Smooth muscle cell (in vitro differentiated cells): ENCODE results near the gene DCAF11. TPM values are rescaled to one million over a fixed set of nuclear protein-coding genes. Genes with fewer than 3 reads are reported as not detected.

Source experiments
- DNase-seq: peaks from one replicate; lab custom pipeline; 2025; ENCODE audit not compliant: unreplicated experiment; lab: John Stamatoyannopoulos, UW
- H2AFZ ChIP-seq: fragments of 200-600 bp; sonication (generic); 2 replicates; pipeline ENCODE4 v1.6.0; 2016; ENCODE audit warnings: antibody characterized with exemption, low read depth, mild to moderate bottlenecking
- H3F3A ChIP-seq: fragments of 200-600 bp; sonication (generic); 2 replicates; pipeline ENCODE4 v1.6.0; 2017; ENCODE audit warnings: antibody characterized with exemption, low read depth
- H3K27ac ChIP-seq: fragments of 200-600 bp; sonication (generic); 2 replicates; pipeline ENCODE4 v1.5.1; 2016; ENCODE audit warnings: low read depth, mild to moderate bottlenecking
- H3K27me3 ChIP-seq: fragments of 200-600 bp; sonication (generic); 2 replicates; pipeline ENCODE4 v1.6.1; 2016; ENCODE audit warnings: low read depth, mild to moderate bottlenecking
- H3K36me3 ChIP-seq: fragments of 200-600 bp; sonication (generic); 2 replicates; pipeline ENCODE4 v1.5.1; 2016; ENCODE audit warnings: low read depth
- H3K4me1 ChIP-seq: fragments of 200-600 bp; sonication (generic); 2 replicates; pipeline ENCODE4 v1.5.1; 2016; ENCODE audit warnings: low read depth
- H3K4me2 ChIP-seq: fragments of 200-600 bp; sonication (generic); 2 replicates; pipeline ENCODE4 v1.6.0; 2016; ENCODE audit warnings: mild to moderate bottlenecking
- H3K4me3 ChIP-seq: fragments of 200-600 bp; sonication (generic); 2 replicates; pipeline ENCODE4 v1.5.1; 2016; ENCODE audit warnings: mild to moderate bottlenecking
- H3K79me2 ChIP-seq: fragments of 200-600 bp; sonication (generic); 2 replicates; pipeline ENCODE4 v1.6.0; 2016; ENCODE audit warnings: low read depth, mild to moderate bottlenecking
- H3K9ac ChIP-seq: fragments of 200-600 bp; sonication (generic); 2 replicates; pipeline ENCODE4 v1.6.0; 2016; ENCODE audit warnings: low read depth
- H3K9me3 ChIP-seq: fragments of 200-600 bp; sonication (generic); replicated peaks from 2 replicates; pipeline ENCODE4 v1.5.1; 2016; ENCODE audit warnings: low read depth
- H4K20me1 ChIP-seq: fragments of 200-600 bp; sonication (generic); 2 replicates; pipeline ENCODE4 v1.6.0; 2016; ENCODE audit warnings: low read depth
- WGBS: methylation state at CpG from one replicate; pipeline ENCODE4 v1.1.7; 2016; ENCODE audit warnings: low lambda C conversion rate; 5-methylcytosine and 5-hydroxymethylcytosine counted together
- polyA plus RNA-seq: library from polyadenylated mRNA; unstranded; fragments of >200 nt; fragmentation: Nextera tagmentation; extraction: Ambion mirVana; gene quantifications from 2 replicates; pipeline ENCODE4 v1.2.1, GENCODE V29; 2016
- total RNA-seq: library from RNA; depleted of rRNA; stranded (reverse); fragments of >200 nt; gene quantifications from 2 replicates; pipeline ENCODE4 v1.2.3, GENCODE V29; 2014
- TF ChIP-seq, protein P1 (sequence below): fragments of 200-600 bp; sonication (generic); IDR thresholded peaks from 2 replicates; pipeline ENCODE4 v1.5.1; 2017; ENCODE audit warnings: borderline replicate concordance, mild to moderate bottlenecking, antibody characterized with exemption; ENCODE audit not compliant: insufficient read depth, poor library complexity, severe bottlenecking

DCAF11 gene
- total and polyA plus RNA-seq, 2 experiments from 2014 or later = 39.3 to 43.6 TPM

DNA sequence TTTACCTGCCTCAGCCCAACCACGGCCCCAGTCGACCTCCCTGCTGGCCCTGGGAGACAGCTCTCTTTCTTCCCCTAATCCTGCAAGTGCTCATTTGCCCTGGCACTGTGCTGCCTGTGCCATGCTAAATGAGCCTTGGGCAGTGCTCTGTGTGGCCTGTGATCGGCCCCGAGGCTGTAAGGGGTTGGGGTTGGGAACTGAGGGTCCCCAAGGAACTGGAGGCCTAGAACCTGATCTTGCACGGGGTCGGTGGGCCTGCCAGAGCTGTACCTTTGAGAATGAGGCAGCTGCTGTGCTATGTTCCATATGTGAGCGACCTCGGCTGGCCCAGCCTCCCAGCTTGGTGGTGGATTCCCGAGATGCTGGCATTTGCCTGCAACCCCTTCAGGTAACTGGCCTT lies 35.5 kb downstream of the DCAF11 start:
- Histone ChIP-seq H3K36me3 (no peaks in the 10 kb centered on the region), H2AFZ (no peak overlapping the region), H3K4me2 (no peak overlapping the region), H3K9me3 (no peaks in the 10 kb centered on the region), H3K4me1 (peaks cover 15% of the 10 kb centered on the region), H3K27me3 (no peaks in the 10 kb centered on the region), H3K27ac (no peak overlapping the region), H3K79me2 (peaks cover 17% of the 10 kb centered on the region), H3K4me3 (no peak overlapping the region), H4K20me1 (peaks cover 9% of the 10 kb centered on the region), H3K9ac (no peak overlapping the region), H3F3A (peaks cover 6% of the 10 kb centered on the region)
- no peak for DNase-seq
- WGBS = 99% methylated on average over 9 of the region's 9 CpGs
- TF ChIP-seq, protein P1, sequence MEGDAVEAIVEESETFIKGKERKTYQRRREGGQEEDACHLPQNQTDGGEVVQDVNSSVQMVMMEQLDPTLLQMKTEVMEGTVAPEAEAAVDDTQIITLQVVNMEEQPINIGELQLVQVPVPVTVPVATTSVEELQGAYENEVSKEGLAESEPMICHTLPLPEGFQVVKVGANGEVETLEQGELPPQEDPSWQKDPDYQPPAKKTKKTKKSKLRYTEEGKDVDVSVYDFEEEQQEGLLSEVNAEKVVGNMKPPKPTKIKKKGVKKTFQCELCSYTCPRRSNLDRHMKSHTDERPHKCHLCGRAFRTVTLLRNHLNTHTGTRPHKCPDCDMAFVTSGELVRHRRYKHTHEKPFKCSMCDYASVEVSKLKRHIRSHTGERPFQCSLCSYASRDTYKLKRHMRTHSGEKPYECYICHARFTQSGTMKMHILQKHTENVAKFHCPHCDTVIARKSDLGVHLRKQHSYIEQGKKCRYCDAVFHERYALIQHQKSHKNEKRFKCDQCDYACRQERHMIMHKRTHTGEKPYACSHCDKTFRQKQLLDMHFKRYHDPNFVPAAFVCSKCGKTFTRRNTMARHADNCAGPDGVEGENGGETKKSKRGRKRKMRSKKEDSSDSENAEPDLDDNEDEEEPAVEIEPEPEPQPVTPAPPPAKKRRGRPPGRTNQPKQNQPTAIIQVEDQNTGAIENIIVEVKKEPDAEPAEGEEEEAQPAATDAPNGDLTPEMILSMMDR = no peak

DNA sequence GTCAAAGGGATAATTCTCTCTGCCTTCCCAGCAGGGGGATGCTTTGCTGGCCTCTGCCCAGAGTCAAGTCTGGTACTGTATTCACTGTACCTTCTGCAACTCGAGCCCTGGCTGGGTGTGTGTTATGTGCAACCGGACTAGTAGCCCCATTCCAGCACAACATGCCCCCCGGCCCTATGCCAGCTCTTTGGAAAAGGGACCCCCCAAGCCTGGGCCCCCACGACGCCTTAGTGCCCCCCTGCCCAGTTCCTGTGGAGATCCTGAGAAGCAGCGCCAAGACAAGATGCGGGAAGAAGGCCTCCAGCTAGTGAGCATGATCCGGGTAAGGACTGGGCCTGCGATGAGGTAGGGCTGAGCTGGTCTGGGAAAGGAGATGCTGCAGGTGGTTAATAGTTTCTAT lies 36.0 kb downstream of the DCAF11 start:
- Histone ChIP-seq H3K9me3 (no peaks in the 10 kb centered on the region), H3K27me3 (no peaks in the 10 kb centered on the region), H3K9ac (no peak overlapping the region), H3K4me2 (no peak overlapping the region), H3K4me3 (no peak overlapping the region), H3K4me1 (peaks cover 13% of the 10 kb centered on the region), H2AFZ (no peak overlapping the region), H3K27ac (no peak overlapping the region), H3K36me3 (no peaks in the 10 kb centered on the region), H3F3A (peaks cover 3% of the 10 kb centered on the region), H4K20me1 (peaks cover 9% of the 10 kb centered on the region), H3K79me2 (peaks cover 16% of the 10 kb centered on the region)
- 96% methylated on average over 9 of the region's 9 CpGs for WGBS
- DNase-seq = no peak
- TF ChIP-seq, protein P1 = no peak

- Histone ChIP-seq H4K20me1 (peaks cover 9% of the 10 kb centered on the region), H2AFZ (no peak overlapping the region), H3K9me3 (no peaks in the 10 kb centered on the region), H3K79me2 (peaks cover 16% of the 10 kb centered on the region), H3F3A (no peaks in the 10 kb centered on the region), H3K4me1 (peaks cover 9% of the 10 kb centered on the region), H3K27ac (no peak overlapping the region), H3K36me3 (no peaks in the 10 kb centered on the region), H3K4me2 (no peak overlapping the region), H3K9ac (no peak overlapping the region), H3K4me3 (no peak overlapping the region), H3K27me3 (no peaks in the 10 kb centered on the region)
- no peak for DNase-seq
- WGBS = 98% methylated on average over 9 of the region's 9 CpGs
- TF ChIP-seq, protein P1 = no peak
These were observed 36.4 kb downstream of the DCAF11 start for GRCh38 chr14:24150993-24151392.

- 96% methylated on average over 16 of the region's 16 CpGs for WGBS
- Histone ChIP-seq H3K9me3 (no peaks in the 10 kb centered on the region), H3K27me3 (no peaks in the 10 kb centered on the region), H2AFZ (no peak overlapping the region), H3K4me1 (peaks cover 8% of the 10 kb centered on the region), H3K4me2 (no peak overlapping the region), H4K20me1 (peaks cover 9% of the 10 kb centered on the region), H3K9ac (no peak overlapping the region), H3K4me3 (no peak overlapping the region), H3K27ac (no peak overlapping the region), H3F3A (no peaks in the 10 kb centered on the region), H3K36me3 (no peaks in the 10 kb centered on the region), H3K79me2 (peaks cover 16% of the 10 kb centered on the region)
- TF ChIP-seq, protein P1 = no peak
- no peak for DNase-seq
These were observed 37.0 kb downstream of the DCAF11 start for GRCh38 chr14:24151404-24152080.
